GM12865 (cell line): ENCODE data around the gene ADCY5.

ENCODE experiments used
- DNase-seq: peaks from one replicate; pipeline ENCODE4 v3.0.0; 2010; ENCODE audit warnings: low read depth
- H3K4me3 ChIP-seq: 2 replicates; pipeline ENCODE4 v1.5.1; 2011; ENCODE audit warnings: mild to moderate bottlenecking, low read depth, low read length, control low read depth
- CTCF ChIP-seq: IDR thresholded peaks from 2 replicates; pipeline ENCODE4 v1.5.1; 2011; ENCODE audit warnings: low read length, control low read depth, low read depth, inconsistent platforms; ENCODE audit not compliant: insufficient read depth; ENCODE audit errors: missing control alignments

ADCY5 gene

GRCh38 chr3:123459862-123460261, 11.0 kb upstream of the ADCY5 start:
- no peak for TF ChIP-seq CTCF
- no peak for DNase-seq

GRCh38 chr3:123458255-123458654, 9.4 kb upstream of the ADCY5 start:
- DNase-seq, result no peak
- no peak for TF ChIP-seq CTCF
- H3K4me3 ChIP-seq, result no peak overlapping the region

More at GRCh38 chr3:123459862-123460261, 11.0 kb upstream of the ADCY5 start:
- no peak overlapping the region for H3K4me3 ChIP-seq

GRCh38 chr3:123457841-123458240, 9.0 kb upstream of the ADCY5 start:
- no peak for DNase-seq
- TF ChIP-seq CTCF, result no peak
- no peak overlapping the region for H3K4me3 ChIP-seq

GRCh38 chr3:123453675-123454074, 4.8 kb upstream of the ADCY5 start:
- no peak for TF ChIP-seq CTCF
- H3K4me3 ChIP-seq, result no peak overlapping the region
- DNase-seq, result no peak

- no peak for DNase-seq
- H3K4me3 ChIP-seq, result no peak overlapping the region
- TF ChIP-seq CTCF, result no peak
Measured at GRCh38 chr3:123451186-123451585, 2.3 kb upstream of the ADCY5 start.

GRCh38 chr3:123449997-123450604, 1.2 kb upstream of the ADCY5 start:
- no peak overlapping the region for H3K4me3 ChIP-seq
- TF ChIP-seq CTCF, result no peak
- no peak for DNase-seq

- DNase-seq, result no peak
- no peak overlapping the region for H3K4me3 ChIP-seq
- TF ChIP-seq CTCF, result no peak
Measured at GRCh38 chr3:123449102-123449996, 459 bp upstream of the ADCY5 start.
